Measurements from ENCODE around the gene MEGF11.
A peak's percentile ranks its signal among the peaks of the same experiment; 100 is the strongest.

Gene MEGF11

GRCh38 chr15:65914386-65914785 is 339.2 kb downstream of the MEGF11 start:
- H3K27ac ChIP-seq (ENCODE audit: extremely low read depth, low read depth, low read length) = no peak overlapping the region
- TF ChIP-seq ZBTB8A (tag by site-specific recombination; IDR thresholded peaks at IDR 0.05) = no peak
- no peak for TF ChIP-seq MEIS1 (CRISPR knock-in tag; IDR thresholded peaks at IDR 0.05; ENCODE audit: borderline replicate concordance)
- no peak for TF ChIP-seq ZNF521 (tag by site-specific recombination; IDR thresholded peaks at IDR 0.05)
- TF ChIP-seq GFI1B (tag by site-specific recombination; IDR thresholded peaks at IDR 0.05) = no peak
- TF ChIP-seq ZNF398 (tag by site-specific recombination; IDR thresholded peaks at IDR 0.05) = no peak
- no peak for TF ChIP-seq KLF10 (tag by site-specific recombination; IDR thresholded peaks at IDR 0.05)
- TF ChIP-seq ZBTB7A (tag by site-specific recombination; IDR thresholded peaks at IDR 0.05; ENCODE audit: low read depth) = no peak
- TF ChIP-seq ZEB2 (tag by site-specific recombination; IDR thresholded peaks at IDR 0.05) = no peak
- no peak for TF ChIP-seq KLF1 (tag by site-specific recombination; IDR thresholded peaks at IDR 0.05)
- no peak for TF ChIP-seq ZBTB26 (tag by site-specific recombination; optimal IDR thresholded peaks at IDR 0.05)
- no peaks in the 10 kb centered on the region for H3K4me1 ChIP-seq (ENCODE audit: control insufficient read depth, insufficient read depth, low read length)
- H3K36me3 ChIP-seq (ENCODE audit: control insufficient read depth in 2 of 2, insufficient read depth in 1 of 2, low read length in 2 of 2) = peaks cover 0 to 50% of the 10 kb centered on the region in 2 experiments; a peak in 2 of 3 replicates
- ChIA-PET POLR2A (interaction anchor here (1.0 kb wide), 1 partner anchor 45 kb away, joined by 3 read pairs; the partner anchor contains the start of gene RAB11A), CTCF (no interaction called here)
- no peak overlapping the region for H3K4me3 ChIP-seq (ENCODE audit: low read depth, low read length)
- no peaks in the 10 kb centered on the region for H3K9me3 ChIP-seq (ENCODE audit: control insufficient read depth, insufficient read depth, low read depth, low read length)

GRCh38 chr15:65913631-65914199 is 339.8 kb downstream of the MEGF11 start:
- ChIA-PET CTCF (no interaction called here), POLR2A (interaction anchor here (1.0 kb wide), 1 partner anchor 44 kb away, joined by 3 read pairs; the partner anchor contains the start of gene RAB11A)
- Histone ChIP-seq H3K9me3 (ENCODE audit: control insufficient read depth, insufficient read depth, low read depth, low read length) (no peaks in the 10 kb centered on the region), H3K4me1 (ENCODE audit: control insufficient read depth, insufficient read depth, low read length) (no peaks in the 10 kb centered on the region), H3K27ac (ENCODE audit: extremely low read depth, low read depth, low read length) (no peak overlapping the region), H3K4me3 (ENCODE audit: low read depth, low read length) (no peak overlapping the region), H3K36me3 (ENCODE audit: control insufficient read depth in 2 of 2, insufficient read depth in 1 of 2, low read length in 2 of 2) (peaks cover 0 to 48% of the 10 kb centered on the region in 2 experiments; a peak in 2 of 3 replicates)
- TF ChIP-seq ZNF157 (tag by site-specific recombination; IDR thresholded peaks at IDR 0.05) = no peak
- 0 out of 2 replicates have a peak, but pooled peaks have one; percentile 32 for TF ChIP-seq ZNF600 (tag by site-specific recombination; IDR thresholded peaks at IDR 0.05)

GRCh38 chr15:65912235-65912634 is 341.3 kb downstream of the MEGF11 start:
- CTCF ChIA-PET = no interaction called here
- TF ChIP-seq ZSCAN30 (tag by site-specific recombination; IDR thresholded peaks at IDR 0.05) = no peak
- no peak for TF ChIP-seq KLF16 (tag by site-specific recombination; IDR thresholded peaks at IDR 0.05)
- TF ChIP-seq REST (tag by site-specific recombination; IDR thresholded peaks at IDR 0.05) = no peak
- no peak for TF ChIP-seq ZNF148 (tag by site-specific recombination; IDR thresholded peaks at IDR 0.05; ENCODE audit: borderline replicate concordance)
- no peak for TF ChIP-seq IKZF3 (tag by site-specific recombination; IDR thresholded peaks at IDR 0.05)
- TF ChIP-seq PRDM6 (tag by site-specific recombination; IDR thresholded peaks at IDR 0.05) = no peak
- TF ChIP-seq GLIS1 (tag by site-specific recombination; IDR thresholded peaks at IDR 0.05) = no peak
- no peak for TF ChIP-seq ZNF660 (tag by site-specific recombination; IDR thresholded peaks at IDR 0.05)
- TF ChIP-seq KLF7 (tag by site-specific recombination; IDR thresholded peaks at IDR 0.05; ENCODE audit: borderline replicate concordance) = no peak

More at GRCh38 chr15:65912235-65912634, 341.3 kb downstream of the MEGF11 start:
- Histone ChIP-seq H3K9me3 (ENCODE audit: control insufficient read depth, insufficient read depth, low read depth, low read length) (no peaks in the 10 kb centered on the region), H3K36me3 (ENCODE audit: control insufficient read depth in 2 of 2, insufficient read depth in 1 of 2, low read length in 2 of 2) (peaks cover 0 to 52% of the 10 kb centered on the region in 2 experiments; a peak in 2 of 3 replicates), H3K4me1 (ENCODE audit: control insufficient read depth, insufficient read depth, low read length) (no peaks in the 10 kb centered on the region), H3K27ac (ENCODE audit: extremely low read depth, low read depth, low read length) (no peak overlapping the region), H3K4me3 (ENCODE audit: low read depth, low read length) (no peak overlapping the region)
- POLR2A ChIA-PET = no interaction called here
